Measurements from ENCODE around the gene PTPRM. TPM values are rescaled to one million over a fixed set of nuclear protein-coding genes. Genes with fewer than 3 reads are reported as not detected.

PTPRM gene
- total RNA-seq, 4 donors from 2014 or later, result 81.5 to 98.9 (median 86.8) TPM

GRCh38 chr18:8091035-8091434 is 523.9 kb downstream of the PTPRM start:
- Histone ChIP-seq H3K27ac (no peak overlapping the region), H3K9me3 (no peaks in the 10 kb centered on the region), H3K4me1 (no peaks in the 10 kb centered on the region), H3K27me3 (no peaks in the 10 kb centered on the region), H3K36me3 (peaks cover 0 to 34% of the 10 kb centered on the region in 2 donors), H3K4me3 (no peak overlapping the region)
- ATAC-seq, result peak; percentile 53
- WGBS, 2 donors (ENCODE audit: low coverage in 1 of 2), result 76 to 85% methylated on average over 2 of the region's 2 CpGs
- TF ChIP-seq, protein P1, sequence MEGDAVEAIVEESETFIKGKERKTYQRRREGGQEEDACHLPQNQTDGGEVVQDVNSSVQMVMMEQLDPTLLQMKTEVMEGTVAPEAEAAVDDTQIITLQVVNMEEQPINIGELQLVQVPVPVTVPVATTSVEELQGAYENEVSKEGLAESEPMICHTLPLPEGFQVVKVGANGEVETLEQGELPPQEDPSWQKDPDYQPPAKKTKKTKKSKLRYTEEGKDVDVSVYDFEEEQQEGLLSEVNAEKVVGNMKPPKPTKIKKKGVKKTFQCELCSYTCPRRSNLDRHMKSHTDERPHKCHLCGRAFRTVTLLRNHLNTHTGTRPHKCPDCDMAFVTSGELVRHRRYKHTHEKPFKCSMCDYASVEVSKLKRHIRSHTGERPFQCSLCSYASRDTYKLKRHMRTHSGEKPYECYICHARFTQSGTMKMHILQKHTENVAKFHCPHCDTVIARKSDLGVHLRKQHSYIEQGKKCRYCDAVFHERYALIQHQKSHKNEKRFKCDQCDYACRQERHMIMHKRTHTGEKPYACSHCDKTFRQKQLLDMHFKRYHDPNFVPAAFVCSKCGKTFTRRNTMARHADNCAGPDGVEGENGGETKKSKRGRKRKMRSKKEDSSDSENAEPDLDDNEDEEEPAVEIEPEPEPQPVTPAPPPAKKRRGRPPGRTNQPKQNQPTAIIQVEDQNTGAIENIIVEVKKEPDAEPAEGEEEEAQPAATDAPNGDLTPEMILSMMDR (IDR thresholded peaks at IDR 0.05), result no peak
- TF ChIP-seq POLR2A (IDR thresholded peaks at IDR 0.05) (no peak), EP300 (IDR thresholded peaks at IDR 0.05) (no peak), POLR2AphosphoS5 (IDR thresholded peaks at IDR 0.05) (no peak)

DNA sequence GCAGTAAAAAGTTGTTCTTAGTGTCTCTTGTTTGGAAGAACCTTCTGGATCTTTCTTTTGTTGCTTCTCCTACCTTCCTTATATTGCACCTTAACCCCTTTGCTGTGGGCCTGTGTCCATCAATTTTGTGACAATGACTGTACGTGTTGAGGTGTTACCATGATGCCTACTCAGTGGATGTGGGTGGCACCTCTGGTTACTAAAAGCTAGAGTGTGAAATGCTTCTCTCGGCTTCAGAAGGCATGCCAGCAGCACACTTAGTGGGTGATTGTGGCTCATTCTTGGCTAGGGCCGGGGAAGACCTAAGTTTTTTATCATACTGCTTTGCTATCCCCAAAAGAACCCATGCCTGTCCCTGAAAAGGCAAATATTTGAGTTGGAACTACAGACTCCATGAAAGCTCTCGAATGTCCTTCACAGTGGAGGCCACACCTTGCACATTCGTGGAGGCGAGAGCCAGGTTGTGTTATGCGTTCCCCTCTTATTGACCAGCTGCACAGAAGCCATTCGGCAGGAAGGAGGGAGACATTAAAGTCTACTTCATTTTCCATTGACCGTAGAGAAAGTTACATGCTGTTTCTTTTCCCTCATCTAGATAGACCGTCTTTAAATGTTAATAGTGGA is 528.9 kb downstream of the PTPRM start:
- Histone ChIP-seq H3K4me3 (no peak overlapping the region), H3K27ac (no peak overlapping the region), H3K27me3 (no peaks in the 10 kb centered on the region), H3K36me3 (peaks cover 3 to 26% of the 10 kb centered on the region in 2 donors), H3K4me1 (no peaks in the 10 kb centered on the region), H3K9me3 (no peaks in the 10 kb centered on the region)
- WGBS, 2 donors (ENCODE audit: low coverage in 1 of 2), result 94 to 96% methylated on average over 3 to 9 of the region's 10 CpGs
- no peak for ATAC-seq
- TF ChIP-seq EP300 (IDR thresholded peaks at IDR 0.05), result no peak
- no peak for TF ChIP-seq POLR2AphosphoS5 (IDR thresholded peaks at IDR 0.05)
- no peak for TF ChIP-seq POLR2A (IDR thresholded peaks at IDR 0.05)
- TF ChIP-seq, protein P1 (IDR thresholded peaks at IDR 0.05), result no peak

DNA sequence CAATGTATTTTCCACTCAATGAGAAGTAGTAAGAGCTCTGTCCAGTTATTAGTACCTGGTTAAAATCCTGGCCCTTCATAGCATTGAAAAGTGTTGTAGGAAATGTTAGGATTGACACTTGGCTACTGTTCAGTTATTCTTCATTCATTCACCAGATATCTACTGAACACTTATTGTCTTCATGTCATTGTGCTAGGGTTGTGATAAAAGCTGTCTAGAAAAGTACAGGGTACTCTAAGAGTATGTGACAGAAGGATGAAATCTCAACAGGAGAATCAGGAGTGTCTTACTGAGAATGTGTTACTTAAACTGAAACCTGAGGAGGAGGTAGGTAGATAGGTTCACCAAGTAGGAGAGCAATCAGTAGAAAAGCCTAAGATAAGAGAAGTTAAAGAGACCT is 530.3 kb downstream of the PTPRM start:
- H3K27me3 ChIP-seq, result no peaks in the 10 kb centered on the region
- TF ChIP-seq EP300 (IDR thresholded peaks at IDR 0.05) (no peak), POLR2A (IDR thresholded peaks at IDR 0.05) (no peak), POLR2AphosphoS5 (IDR thresholded peaks at IDR 0.05) (no peak)
- TF ChIP-seq, protein P1 (IDR thresholded peaks at IDR 0.05), result no peak
- H3K36me3 ChIP-seq, result peaks cover 3 to 34% of the 10 kb centered on the region in 2 donors
- no peak overlapping the region for H3K4me3 ChIP-seq
- H3K4me1 ChIP-seq, result no peaks in the 10 kb centered on the region
- no peak overlapping the region for H3K27ac ChIP-seq
- H3K9me3 ChIP-seq, result peaks cover 0 to 4% (median 0%) of the 10 kb centered on the region in 3 donors
- no peak for ATAC-seq

DNA sequence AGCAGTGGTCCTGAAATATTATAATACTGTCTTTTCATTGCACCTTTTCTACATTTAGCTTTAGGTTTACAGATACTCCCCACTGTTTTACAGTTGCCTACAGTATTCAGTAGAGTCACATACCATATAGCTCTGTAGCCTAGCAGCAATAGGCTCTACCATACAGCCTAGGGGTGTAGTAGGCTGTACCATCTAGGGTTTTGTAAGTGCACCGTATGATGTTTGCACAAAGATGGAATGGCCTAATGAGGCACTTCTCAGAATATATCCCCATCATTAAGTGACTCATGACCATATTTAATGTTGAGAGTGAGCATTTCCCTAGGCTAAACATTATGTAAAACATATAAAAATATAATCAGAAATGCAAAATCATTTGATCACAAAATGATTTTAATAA is 530.8 kb downstream of the PTPRM start:
- no peak for ATAC-seq
- Histone ChIP-seq H3K4me1 (no peaks in the 10 kb centered on the region), H3K9me3 (peaks cover 0 to 9% (median 0%) of the 10 kb centered on the region in 3 donors), H3K36me3 (peaks cover 3 to 36% of the 10 kb centered on the region in 2 donors), H3K27me3 (no peaks in the 10 kb centered on the region), H3K27ac (no peak overlapping the region), H3K4me3 (no peak overlapping the region)
- TF ChIP-seq POLR2AphosphoS5 (IDR thresholded peaks at IDR 0.05) (no peak), POLR2A (IDR thresholded peaks at IDR 0.05) (no peak), EP300 (IDR thresholded peaks at IDR 0.05) (no peak)
- TF ChIP-seq, protein P1 (IDR thresholded peaks at IDR 0.05), result no peak
- WGBS, 2 donors (ENCODE audit: low coverage in 1 of 2), result 57 to 90% methylated on average over 1 of the region's 1 CpG

DNA sequence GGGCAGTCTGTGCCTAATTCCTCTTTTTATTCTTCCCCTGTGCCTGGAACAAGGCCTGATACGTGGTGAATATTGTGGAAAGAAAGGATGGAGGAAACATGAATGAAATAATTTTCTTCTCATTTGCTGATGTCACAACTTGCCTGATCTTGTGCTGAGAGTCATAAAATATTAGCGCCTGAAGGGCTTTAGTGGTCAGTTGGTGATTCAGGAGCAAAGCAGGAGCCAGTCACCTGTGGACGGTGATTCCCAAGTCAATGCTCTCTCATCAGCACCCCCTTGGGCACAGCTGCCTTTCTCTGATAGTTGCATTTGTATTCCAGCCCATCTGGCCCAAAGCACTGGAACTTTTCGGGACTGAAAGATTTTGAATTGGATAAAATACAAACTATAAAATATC is 539.5 kb downstream of the PTPRM start:
- H3K4me1 ChIP-seq, result no peaks in the 10 kb centered on the region
- no peaks in the 10 kb centered on the region for H3K27me3 ChIP-seq
- TF ChIP-seq, protein P1 (IDR thresholded peaks at IDR 0.05), result no peak
- TF ChIP-seq EP300 (IDR thresholded peaks at IDR 0.05) (no peak), POLR2AphosphoS5 (IDR thresholded peaks at IDR 0.05) (no peak), POLR2A (IDR thresholded peaks at IDR 0.05) (no peak)
- H3K27ac ChIP-seq, result no peak overlapping the region
- peaks cover 0 to 18% of the 10 kb centered on the region in 2 donors for H3K36me3 ChIP-seq
- peaks cover 0 to 17% (median 0%) of the 10 kb centered on the region in 3 donors for H3K9me3 ChIP-seq
- H3K4me3 ChIP-seq, result no peak overlapping the region
- ATAC-seq, result no peak
- 88 to 90% methylated on average over 3 to 4 of the region's 4 CpGs for WGBS, 2 donors (ENCODE audit: low coverage in 1 of 2)

Measured in gastroesophageal sphincter (tissue), 4 donors.